K562 (cell line): ENCODE measurements around the gene SCYL1. TPM values are rescaled to one million over a fixed set of nuclear protein-coding genes. Genes with fewer than 3 reads are reported as not detected.
A peak's percentile ranks its signal among the peaks of the same experiment; 100 is the strongest.

Experiments used
- ADNP ChIP-seq: fragments of 200-800 bp; sonication (Bioruptor generic); IDR thresholded peaks from 2 replicates; pipeline ENCODE4 v1.6.1; 2016; ENCODE audit warnings: missing genetic modification characterization, missing compliant biosample characterization
- ARID1B ChIP-seq: fragments of 450-650 bp; IDR thresholded peaks from 2 replicates; pipeline ENCODE4 v1.6.1; 2016; ENCODE audit warnings: antibody characterized with exemption, mild to moderate bottlenecking, inconsistent platforms
- ARID4B ChIP-seq: sonication (generic); formaldehyde crosslinking; IDR thresholded peaks from 2 replicates; pipeline ENCODE4 v1.8.0; 2022; ENCODE audit warnings: mild to moderate bottlenecking, missing genetic modification reagents
- CBX2 ChIP-seq: fragments of 200-600 bp; sonication (generic); IDR thresholded peaks from one replicate; pipeline ENCODE4 v1.6.1; 2012; ENCODE audit warnings: mild to moderate bottlenecking, low read length, inconsistent platforms; ENCODE audit not compliant: insufficient read depth, poor library complexity, severe bottlenecking
- CEBPG ChIP-seq, 3 experiments: fragments of 200-800 bp in 1 of 3; sonication (Bioruptor generic) in 1 of 3; sonication (generic) in 1 of 3; formaldehyde crosslinking in 1 of 3; IDR thresholded peaks in 2 of 3; conservative IDR thresholded peaks in 1 of 3; 2 replicates each; pipeline versions ENCODE4 v1.6.1 to v1.8.0; 2016 to 2022; ENCODE audit warnings: missing compliant biosample characterization in 2 of 3, missing genetic modification characterization in 2 of 3, mild to moderate bottlenecking in 1 of 3, missing genetic modification reagents in 1 of 3
- HMBOX1 ChIP-seq: sonication (generic); IDR thresholded peaks from 2 replicates; pipeline ENCODE4 v1.6.1; 2016
- ILK ChIP-seq: fragments of 450-650 bp; IDR thresholded peaks from 2 replicates; pipeline ENCODE4 v1.6.1; 2016; ENCODE audit warnings: missing genetic modification characterization, low read depth, mild to moderate bottlenecking, missing compliant biosample characterization, moderate library complexity, borderline replicate concordance
- MYC ChIP-seq, 2 experiments: fragments of 250-450 bp in 1 of 2; sonication (Bioruptor Pico) in 1 of 2; IDR thresholded peaks; 2 replicates each; pipeline versions ENCODE4 v1.5.1 to v1.6.1; 2012 to 2021; ENCODE audit warnings: low read depth in 2 of 2, borderline replicate concordance in 1 of 2, improper control_type of control experiment in 1 of 2, low read length in 1 of 2, mild to moderate bottlenecking in 1 of 2, moderate library complexity in 1 of 2
- POLR3A ChIP-seq: IDR thresholded peaks from 2 replicates; pipeline ENCODE4 v1.6.1; 2011; ENCODE audit warnings: borderline replicate concordance, mild to moderate bottlenecking, moderate library complexity; ENCODE audit not compliant: insufficient read length, insufficient read depth; ENCODE audit errors: extremely low read depth
- TRIM24 ChIP-seq, 2 experiments: fragments of 450-650 bp; IDR thresholded peaks; 2 replicates each; pipeline ENCODE4 v1.6.1; 2016
- TSHZ1 ChIP-seq: fragments of 250-450 bp; sonication (Bioruptor Pico); IDR thresholded peaks from 2 replicates; pipeline ENCODE4 v1.4.0; 2020; ENCODE audit warnings: mild to moderate bottlenecking, moderate library complexity
- USF2 ChIP-seq: sonication (generic); formaldehyde crosslinking; IDR thresholded peaks from 2 replicates; pipeline ENCODE4 v1.5.0; 2020; ENCODE audit warnings: missing genetic modification reagents
- ZNF274 ChIP-seq: IDR thresholded peaks from 2 replicates; pipeline ENCODE4 v1.6.1; 2011; ENCODE audit warnings: low read depth, mild to moderate bottlenecking, low read length, moderate library complexity, borderline replicate concordance
- ZNF511 ChIP-seq: sonication (generic); formaldehyde crosslinking; IDR thresholded peaks from 2 replicates; pipeline ENCODE4 v1.8.0; 2022; ENCODE audit warnings: mild to moderate bottlenecking, missing genetic modification reagents
- ZNF589 ChIP-seq: fragments of 200-800 bp; sonication (Bioruptor generic); IDR thresholded peaks from 2 replicates; pipeline ENCODE4 v1.6.1; 2016; ENCODE audit warnings: low read depth, missing genetic modification characterization, missing compliant biosample characterization
- ZNF77 ChIP-seq: fragments of 250-450 bp; sonication (Bioruptor Pico); IDR thresholded peaks from 2 replicates; pipeline ENCODE4 v1.5.0; 2020
- polyA plus RNA-seq, 8 experiments: library from polyadenylated mRNA; depleted of rRNA in 4 of 8; stranded (reverse) in 5 of 8; unstranded in 3 of 8; fragments of >200 nt; fragmentation: Nextera tagmentation in 2 of 8; fragmentation: Illumina TruSeq in 1 of 8; extraction: Ambion mirVana in 2 of 8; extraction: Trizol in 1 of 8; gene quantifications; 2 replicates each; pipeline versions ENCODE4 v1.2.1 to v1.2.3, GENCODE V29; 2011 to 2014; ENCODE audit warnings: inconsistent platforms in 1 of 8, missing spikeins in 1 of 8
- total RNA-seq, 7 experiments: library from RNA; depleted of rRNA in 6 of 7; stranded (reverse); fragments of >200 nt in 6 of 7; fragmentation: Illumina TruSeq in 2 of 7; extraction: Trizol in 2 of 7; gene quantifications; 2 replicates each; pipeline versions ENCODE4 v1.2.1 to v1.2.3, GENCODE V29; 2011 to 2021; ENCODE audit warnings: low replicate concordance in 1 of 7

The SCYL1 gene
- total and polyA plus RNA-seq, 9 of the 15 experiments (the other 6 are each of a cell fraction or from before 2014, with no cell fraction given): 1.9 to 145 (median 57.6) TPM

- TF ChIP-seq TSHZ1 (CRISPR knock-in tag) (no peak), ARID1B (no peak), ZNF589 (CRISPR knock-in tag) (no peak), USF2 (peak; percentile 15; the same call in 1 of the 2 replicates), ZNF274 (no peak), CEBPG (CRISPR knock-in tag; IDR thresholded peaks at IDR 0.05) (0 out of 2 replicates have a peak, but pooled peaks have one; percentile 4), CEBPG (tag; conservative IDR thresholded peaks at IDR 0.05 in 1 of 2, IDR thresholded peaks at IDR 0.05 in 1 of 2) (no peak), ZNF511 (CRISPR knock-in tag) (no peak), CBX2 (no peak), ARID4B (CRISPR knock-in tag) (no peak), HMBOX1 (no peak), MYC (IDR thresholded peaks at IDR 0.05; ENCODE audit: low read depth, low read length) (no peak), MYC (CRISPR knock-in tag; IDR thresholded peaks at IDR 0.05; ENCODE audit: borderline replicate concordance, low read depth) (no peak), TRIM24 (IDR thresholded peaks at IDR 0.05) (no peak), ZNF77 (CRISPR knock-in tag) (no peak), ILK (tag) (no peak), POLR3A (no peak), ADNP (tag) (no peak)
Measured at GRCh38 chr11:65552388-65552951, 27.6 kb downstream of the SCYL1 start (continued).
